Ishikawa (cell line): Measurements from ENCODE around the gene CD247.

Experiments used
- CEBPB ChIP-seq: IDR thresholded peaks from 2 replicates; pipeline ENCODE4 v1.6.1; 2012
- EGR1 ChIP-seq: IDR thresholded peaks from 2 replicates; pipeline ENCODE4 v1.6.1; 2012
- EP300 ChIP-seq: IDR thresholded peaks from 2 replicates; pipeline ENCODE4 v1.6.1; 2012; ENCODE audit warnings: borderline replicate concordance
- NFIC ChIP-seq: IDR thresholded peaks from 2 replicates; pipeline ENCODE4 v1.6.1; 2012
- TAF1 ChIP-seq: IDR thresholded peaks from 2 replicates; pipeline ENCODE4 v1.6.1; 2012; ENCODE audit warnings: low read depth, mild to moderate bottlenecking
- ZBTB7A ChIP-seq: IDR thresholded peaks from 2 replicates; pipeline ENCODE4 v1.6.1; 2012; ENCODE audit warnings: low read depth
- TF ChIP-seq, protein P1 (sequence below): IDR thresholded peaks from 2 replicates; pipeline ENCODE4 v1.6.1; 2012; ENCODE audit warnings: low read depth, mild to moderate bottlenecking

GRCh38 chr1:167423684-167424619 is 94.4 kb downstream of the CD247 start:
- TF ChIP-seq NFIC (no peak), TAF1 (no peak), EGR1 (no peak), CEBPB (no peak), EP300 (no peak), ZBTB7A (no peak)
- TF ChIP-seq, protein P1, sequence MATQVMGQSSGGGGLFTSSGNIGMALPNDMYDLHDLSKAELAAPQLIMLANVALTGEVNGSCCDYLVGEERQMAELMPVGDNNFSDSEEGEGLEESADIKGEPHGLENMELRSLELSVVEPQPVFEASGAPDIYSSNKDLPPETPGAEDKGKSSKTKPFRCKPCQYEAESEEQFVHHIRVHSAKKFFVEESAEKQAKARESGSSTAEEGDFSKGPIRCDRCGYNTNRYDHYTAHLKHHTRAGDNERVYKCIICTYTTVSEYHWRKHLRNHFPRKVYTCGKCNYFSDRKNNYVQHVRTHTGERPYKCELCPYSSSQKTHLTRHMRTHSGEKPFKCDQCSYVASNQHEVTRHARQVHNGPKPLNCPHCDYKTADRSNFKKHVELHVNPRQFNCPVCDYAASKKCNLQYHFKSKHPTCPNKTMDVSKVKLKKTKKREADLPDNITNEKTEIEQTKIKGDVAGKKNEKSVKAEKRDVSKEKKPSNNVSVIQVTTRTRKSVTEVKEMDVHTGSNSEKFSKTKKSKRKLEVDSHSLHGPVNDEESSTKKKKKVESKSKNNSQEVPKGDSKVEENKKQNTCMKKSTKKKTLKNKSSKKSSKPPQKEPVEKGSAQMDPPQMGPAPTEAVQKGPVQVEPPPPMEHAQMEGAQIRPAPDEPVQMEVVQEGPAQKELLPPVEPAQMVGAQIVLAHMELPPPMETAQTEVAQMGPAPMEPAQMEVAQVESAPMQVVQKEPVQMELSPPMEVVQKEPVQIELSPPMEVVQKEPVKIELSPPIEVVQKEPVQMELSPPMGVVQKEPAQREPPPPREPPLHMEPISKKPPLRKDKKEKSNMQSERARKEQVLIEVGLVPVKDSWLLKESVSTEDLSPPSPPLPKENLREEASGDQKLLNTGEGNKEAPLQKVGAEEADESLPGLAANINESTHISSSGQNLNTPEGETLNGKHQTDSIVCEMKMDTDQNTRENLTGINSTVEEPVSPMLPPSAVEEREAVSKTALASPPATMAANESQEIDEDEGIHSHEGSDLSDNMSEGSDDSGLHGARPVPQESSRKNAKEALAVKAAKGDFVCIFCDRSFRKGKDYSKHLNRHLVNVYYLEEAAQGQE: no peak
